Colonic mucosa (tissue), 4 donors: ENCODE results near the gene ZNF45. TPM values are rescaled to one million over a fixed set of nuclear protein-coding genes. Genes with fewer than 3 reads are reported as not detected.
A peak's percentile ranks its signal among the peaks of the same experiment; 100 is the strongest.

Source experiments
- DNase-seq: peaks from one replicate; pipeline ENCODE4 v3.0.0-alpha.2; 2020
- H3K27ac ChIP-seq: fragments of 200-600 bp; one replicate; pipeline ENCODE4 v1.8.0; 2021
- H3K27me3 ChIP-seq: fragments of 200-600 bp; one replicate; pipeline ENCODE4 v1.8.0; 2021
- H3K36me3 ChIP-seq: fragments of 200-600 bp; one replicate; pipeline ENCODE4 v1.8.0; 2021
- H3K4me1 ChIP-seq: fragments of 200-600 bp; one replicate; pipeline ENCODE4 v1.8.0; 2021; ENCODE audit warnings: mild to moderate bottlenecking
- H3K4me3 ChIP-seq: fragments of 200-600 bp; one replicate; pipeline ENCODE4 v1.8.0; 2021
- H3K9ac ChIP-seq, 2 donors: one replicate each; pipeline ENCODE4 v1.7.0; 2013; ENCODE audit warnings: control low read depth in 2 of 2, low read depth in 2 of 2, low read length in 2 of 2
- H3K9me3 ChIP-seq: fragments of 200-600 bp; one replicate; pipeline ENCODE4 v1.8.0; 2021
- CTCF ChIP-seq: fragments of 200-600 bp; IDR thresholded peaks from one replicate; pipeline ENCODE4 v1.8.0; 2022; ENCODE audit warnings: antibody characterized with exemption, mild to moderate bottlenecking
- intact Hi-C: fragments of 100-400 bp; cut with DNase I; formaldehyde crosslinking; loops from one replicate; pipeline ENCODE4 v1.14.1; 2022
- total RNA-seq, 2 donors: library from RNA; stranded (reverse); fragmentation: NEBNext Ultra II Directional in 1 of 2; extraction: Animal tissue kit (Norgen Biotek cat#: 25700) in 1 of 2; gene quantifications; one replicate each; pipeline ENCODE4 v1.2.1, GENCODE V29; 2021
- donor health status: healthy.
- donor health status: DM: no; HTN: no; CAD: no.
- donor health status: DM: no; HTN: no; CAD: no.

The ZNF45 gene
- total RNA-seq, 2 donors from 2014 or later: 8.1 to 8.7 TPM

DNA sequence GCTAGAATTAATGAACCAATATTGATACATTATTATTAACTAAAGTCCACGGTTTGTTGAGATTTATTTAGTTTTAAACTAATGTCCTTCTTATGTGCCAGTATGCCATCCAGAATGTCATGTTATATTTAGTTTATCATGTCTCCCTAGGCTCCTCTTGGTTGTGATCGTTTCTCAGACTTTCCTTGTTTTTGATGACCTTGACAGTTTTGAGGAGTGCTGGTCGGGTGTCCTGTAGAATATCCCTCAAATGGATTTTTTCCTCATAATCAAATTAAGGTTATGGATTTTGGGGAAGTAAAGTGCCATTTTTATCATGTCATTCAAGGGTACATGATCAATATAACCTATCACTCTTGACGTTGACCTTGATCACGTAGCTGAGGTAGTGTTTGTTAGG lies 6.1 kb upstream of the ZNF45 start:
- Histone ChIP-seq H3K4me1 (no peaks in the 10 kb centered on the region), H3K36me3 (no peaks in the 10 kb centered on the region), H3K27me3 (no peaks in the 10 kb centered on the region), H3K27ac (no peak overlapping the region), H3K4me3 (no peak overlapping the region), H3K9ac (no peak overlapping the region), H3K9me3 (no peaks in the 10 kb centered on the region)
- intact Hi-C loops: no loop called here
- TF ChIP-seq CTCF: no peak
- no peak for DNase-seq

DNA sequence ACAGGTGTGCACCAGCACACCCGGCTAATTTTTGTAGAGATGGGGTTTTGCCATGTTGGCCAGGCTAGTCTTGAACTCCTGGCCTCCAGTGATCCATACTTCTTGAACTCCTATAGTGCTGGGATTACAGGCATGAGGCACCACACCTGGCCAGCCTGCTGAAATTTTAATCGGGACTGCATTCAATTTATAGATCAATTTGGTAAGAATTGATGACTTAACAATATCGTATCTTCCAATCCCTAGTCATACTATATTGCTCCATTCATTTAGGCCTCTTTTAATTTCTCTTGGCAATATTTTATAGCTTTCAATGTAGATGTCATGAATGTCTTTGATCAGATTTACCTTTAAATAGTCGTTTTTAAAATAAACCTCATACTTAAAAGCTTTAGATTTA lies 5.6 kb upstream of the ZNF45 start:
- intact Hi-C loops: no loop called here
- TF ChIP-seq CTCF: no peak
- Histone ChIP-seq H3K9me3 (no peaks in the 10 kb centered on the region), H3K4me3 (no peak overlapping the region), H3K9ac (no peak overlapping the region), H3K27me3 (no peaks in the 10 kb centered on the region), H3K27ac (no peak overlapping the region), H3K4me1 (no peaks in the 10 kb centered on the region), H3K36me3 (no peaks in the 10 kb centered on the region)
- no peak for DNase-seq

DNA sequence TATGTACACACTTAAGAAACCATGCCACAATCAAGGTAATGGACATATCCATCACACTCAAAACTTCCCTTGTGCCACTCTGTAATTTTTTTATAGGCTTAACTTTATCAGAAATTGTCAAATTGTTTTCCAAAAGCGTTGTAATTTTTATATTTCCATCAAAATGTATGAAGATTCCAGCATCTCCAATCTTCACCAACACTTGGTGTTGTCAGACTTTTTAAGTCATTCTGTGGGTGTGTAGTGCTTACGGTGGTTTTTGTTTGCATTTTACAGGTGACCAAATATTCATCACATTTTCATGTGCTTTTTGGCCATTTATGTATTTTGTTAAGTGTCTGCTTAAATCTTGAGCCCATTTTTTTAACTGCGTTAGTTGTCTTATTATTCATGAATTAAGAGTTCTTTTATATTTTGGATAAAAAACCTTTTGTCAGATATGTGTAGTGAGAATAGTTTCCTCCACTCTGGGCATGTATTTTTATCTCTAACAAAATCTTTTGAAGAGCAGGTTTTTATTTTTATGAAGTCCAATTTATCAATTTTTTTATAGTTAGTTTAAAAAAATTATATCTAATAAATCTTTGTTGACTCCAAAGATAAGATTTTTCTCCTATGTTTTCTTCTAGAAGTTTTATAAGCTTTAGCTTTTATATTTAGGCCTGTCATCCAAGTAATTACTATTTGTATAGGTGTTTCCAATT lies 4.6 kb upstream of the ZNF45 start:
- no peak overlapping the region for H3K9ac ChIP-seq
- intact Hi-C loops: no loop called here
- no peaks in the 10 kb centered on the region for H3K4me1 ChIP-seq

DNA sequence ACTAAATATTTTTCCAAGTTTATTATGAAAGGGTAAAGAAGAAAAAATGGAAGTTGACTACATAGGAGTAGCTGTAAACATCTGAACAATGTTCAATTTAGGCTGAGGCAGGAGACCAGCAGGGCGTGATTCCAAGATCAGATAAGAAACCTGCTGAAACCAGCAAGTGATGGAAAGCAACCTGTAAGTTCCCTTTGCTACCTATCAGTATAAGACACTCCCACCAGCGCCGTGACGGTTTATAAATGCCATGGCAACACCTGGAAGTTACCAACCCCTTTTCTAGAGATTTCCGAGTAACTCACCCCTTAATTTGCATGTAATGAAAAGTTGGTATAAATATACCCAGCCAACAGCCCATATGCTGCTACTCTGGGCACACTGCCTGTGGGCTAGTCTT lies 1.1 kb upstream of the ZNF45 start:
- H3K27ac ChIP-seq: no peak overlapping the region
- no peaks in the 10 kb centered on the region for H3K27me3 ChIP-seq
- H3K9me3 ChIP-seq: no peaks in the 10 kb centered on the region
- H3K4me1 ChIP-seq: no peaks in the 10 kb centered on the region
- H3K36me3 ChIP-seq: no peaks in the 10 kb centered on the region
- no peak overlapping the region for H3K9ac ChIP-seq
- peak; percentile 35 for DNase-seq
- no peak for TF ChIP-seq CTCF
- intact Hi-C loops: no loop called here
- H3K4me3 ChIP-seq: no peak overlapping the region

More for the DNA sequence above, 4.6 kb upstream of the ZNF45 start:
- Histone ChIP-seq H3K27me3 (no peaks in the 10 kb centered on the region), H3K4me3 (no peak overlapping the region), H3K36me3 (no peaks in the 10 kb centered on the region), H3K27ac (no peak overlapping the region), H3K9me3 (no peaks in the 10 kb centered on the region)
- no peak for TF ChIP-seq CTCF
- no peak for DNase-seq

- Histone ChIP-seq H3K4me1 (no peaks in the 10 kb centered on the region), H3K27ac (peak overlapping the region; percentile 82), H3K9ac (peak overlapping the region; percentile 79 to 82), H3K4me3 (peak overlapping the region; percentile 69), H3K27me3 (no peaks in the 10 kb centered on the region), H3K9me3 (no peaks in the 10 kb centered on the region), H3K36me3 (peaks cover 5% of the 10 kb centered on the region)
- intact Hi-C loops: no loop called here
- DNase-seq: no peak
- TF ChIP-seq CTCF: no peak
These were observed 762 bp downstream of the ZNF45 start for GRCh38 chr19:43934055-43934984.
